Measurements from ENCODE around the gene SMS. TPM values are rescaled to one million over a fixed set of nuclear protein-coding genes. Genes with fewer than 3 reads are reported as not detected.

The SMS gene
- total and polyA plus RNA-seq, 10 of the 15 experiments (the other 5 are each of a cell fraction or from before 2014, with no cell fraction given), result 55.8 to 156 (median 114) TPM

DNA sequence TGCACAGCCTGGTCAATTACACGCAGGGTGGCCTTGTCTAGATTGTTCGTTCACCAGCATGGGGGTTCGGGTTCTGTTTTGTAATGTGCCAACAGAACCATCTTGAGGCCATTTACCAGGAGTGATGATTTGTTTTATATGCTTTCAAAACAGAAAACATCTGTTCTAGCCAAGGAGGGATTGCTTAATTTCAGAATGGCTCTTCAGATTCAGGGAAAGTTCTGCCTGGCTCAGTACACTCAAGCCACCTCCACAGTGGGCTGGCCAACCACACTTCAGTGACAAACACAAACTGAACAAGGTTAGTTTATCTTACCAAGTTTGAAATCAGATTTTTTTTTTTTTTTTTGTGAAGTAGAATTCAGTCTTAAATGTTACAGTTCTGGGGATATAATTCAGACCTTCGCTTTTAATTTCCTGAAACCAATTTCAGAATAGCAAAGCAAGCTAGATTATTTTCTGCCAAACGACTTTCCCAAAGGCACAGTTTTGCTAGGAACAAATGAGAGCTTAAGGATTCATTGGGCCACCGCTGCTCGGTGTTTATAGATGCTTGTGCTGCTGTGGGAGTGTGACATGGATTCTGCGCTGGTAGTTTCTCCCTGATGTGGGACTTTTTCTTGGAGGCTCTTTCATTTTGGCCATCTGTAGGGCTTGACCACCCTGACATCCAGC lies 23.4 kb downstream of the SMS start (continued):
- TF ChIP-seq, protein P1, sequence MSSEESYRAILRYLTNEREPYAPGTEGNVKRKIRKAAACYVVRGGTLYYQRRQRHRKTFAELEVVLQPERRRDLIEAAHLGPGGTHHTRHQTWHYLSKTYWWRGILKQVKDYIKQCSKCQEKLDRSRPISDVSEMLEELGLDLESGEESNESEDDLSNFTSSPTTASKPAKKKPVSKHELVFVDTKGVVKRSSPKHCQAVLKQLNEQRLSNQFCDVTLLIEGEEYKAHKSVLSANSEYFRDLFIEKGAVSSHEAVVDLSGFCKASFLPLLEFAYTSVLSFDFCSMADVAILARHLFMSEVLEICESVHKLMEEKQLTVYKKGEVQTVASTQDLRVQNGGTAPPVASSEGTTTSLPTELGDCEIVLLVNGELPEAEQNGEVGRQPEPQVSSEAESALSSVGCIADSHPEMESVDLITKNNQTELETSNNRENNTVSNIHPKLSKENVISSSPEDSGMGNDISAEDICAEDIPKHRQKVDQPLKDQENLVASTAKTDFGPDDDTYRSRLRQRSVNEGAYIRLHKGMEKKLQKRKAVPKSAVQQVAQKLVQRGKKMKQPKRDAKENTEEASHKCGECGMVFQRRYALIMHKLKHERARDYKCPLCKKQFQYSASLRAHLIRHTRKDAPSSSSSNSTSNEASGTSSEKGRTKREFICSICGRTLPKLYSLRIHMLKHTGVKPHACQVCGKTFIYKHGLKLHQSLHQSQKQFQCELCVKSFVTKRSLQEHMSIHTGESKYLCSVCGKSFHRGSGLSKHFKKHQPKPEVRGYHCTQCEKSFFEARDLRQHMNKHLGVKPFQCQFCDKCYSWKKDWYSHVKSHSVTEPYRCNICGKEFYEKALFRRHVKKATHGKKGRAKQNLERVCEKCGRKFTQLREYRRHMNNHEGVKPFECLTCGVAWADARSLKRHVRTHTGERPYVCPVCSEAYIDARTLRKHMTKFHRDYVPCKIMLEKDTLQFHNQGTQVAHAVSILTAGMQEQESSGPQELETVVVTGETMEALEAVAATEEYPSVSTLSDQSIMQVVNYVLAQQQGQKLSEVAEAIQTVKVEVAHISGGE (CRISPR knock-in tag; IDR thresholded peaks at IDR 0.05), result no peak
- TF ChIP-seq RUNX3 (IDR thresholded peaks at IDR 0.05; ENCODE audit: low read length) (no peak), JUND (IDR thresholded peaks at IDR 0.05; ENCODE audit: low read depth, low read length) (no peak), JUNB (IDR thresholded peaks at IDR 0.05) (no peak), BACH1 (IDR thresholded peaks at IDR 0.05; ENCODE audit: borderline replicate concordance) (no peak), NR2F1 (conservative IDR thresholded peaks at IDR 0.05) (no peak), RFX5 (IDR thresholded peaks at IDR 0.05; ENCODE audit: low read depth, low read length) (no peak), CHD4 (IDR thresholded peaks at IDR 0.05) (no peak), NFIC (IDR thresholded peaks at IDR 0.05; ENCODE audit: low read depth, low read length) (no peak), FOXK2 (IDR thresholded peaks at IDR 0.05) (no peak)
- TF ChIP-seq, protein P2, sequence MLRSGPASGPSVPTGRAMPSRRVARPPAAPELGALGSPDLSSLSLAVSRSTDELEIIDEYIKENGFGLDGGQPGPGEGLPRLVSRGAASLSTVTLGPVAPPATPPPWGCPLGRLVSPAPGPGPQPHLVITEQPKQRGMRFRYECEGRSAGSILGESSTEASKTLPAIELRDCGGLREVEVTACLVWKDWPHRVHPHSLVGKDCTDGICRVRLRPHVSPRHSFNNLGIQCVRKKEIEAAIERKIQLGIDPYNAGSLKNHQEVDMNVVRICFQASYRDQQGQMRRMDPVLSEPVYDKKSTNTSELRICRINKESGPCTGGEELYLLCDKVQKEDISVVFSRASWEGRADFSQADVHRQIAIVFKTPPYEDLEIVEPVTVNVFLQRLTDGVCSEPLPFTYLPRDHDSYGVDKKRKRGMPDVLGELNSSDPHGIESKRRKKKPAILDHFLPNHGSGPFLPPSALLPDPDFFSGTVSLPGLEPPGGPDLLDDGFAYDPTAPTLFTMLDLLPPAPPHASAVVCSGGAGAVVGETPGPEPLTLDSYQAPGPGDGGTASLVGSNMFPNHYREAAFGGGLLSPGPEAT (IDR thresholded peaks at IDR 0.05; ENCODE audit: low read depth), result no peak
- TF ChIP-seq, protein P3, sequence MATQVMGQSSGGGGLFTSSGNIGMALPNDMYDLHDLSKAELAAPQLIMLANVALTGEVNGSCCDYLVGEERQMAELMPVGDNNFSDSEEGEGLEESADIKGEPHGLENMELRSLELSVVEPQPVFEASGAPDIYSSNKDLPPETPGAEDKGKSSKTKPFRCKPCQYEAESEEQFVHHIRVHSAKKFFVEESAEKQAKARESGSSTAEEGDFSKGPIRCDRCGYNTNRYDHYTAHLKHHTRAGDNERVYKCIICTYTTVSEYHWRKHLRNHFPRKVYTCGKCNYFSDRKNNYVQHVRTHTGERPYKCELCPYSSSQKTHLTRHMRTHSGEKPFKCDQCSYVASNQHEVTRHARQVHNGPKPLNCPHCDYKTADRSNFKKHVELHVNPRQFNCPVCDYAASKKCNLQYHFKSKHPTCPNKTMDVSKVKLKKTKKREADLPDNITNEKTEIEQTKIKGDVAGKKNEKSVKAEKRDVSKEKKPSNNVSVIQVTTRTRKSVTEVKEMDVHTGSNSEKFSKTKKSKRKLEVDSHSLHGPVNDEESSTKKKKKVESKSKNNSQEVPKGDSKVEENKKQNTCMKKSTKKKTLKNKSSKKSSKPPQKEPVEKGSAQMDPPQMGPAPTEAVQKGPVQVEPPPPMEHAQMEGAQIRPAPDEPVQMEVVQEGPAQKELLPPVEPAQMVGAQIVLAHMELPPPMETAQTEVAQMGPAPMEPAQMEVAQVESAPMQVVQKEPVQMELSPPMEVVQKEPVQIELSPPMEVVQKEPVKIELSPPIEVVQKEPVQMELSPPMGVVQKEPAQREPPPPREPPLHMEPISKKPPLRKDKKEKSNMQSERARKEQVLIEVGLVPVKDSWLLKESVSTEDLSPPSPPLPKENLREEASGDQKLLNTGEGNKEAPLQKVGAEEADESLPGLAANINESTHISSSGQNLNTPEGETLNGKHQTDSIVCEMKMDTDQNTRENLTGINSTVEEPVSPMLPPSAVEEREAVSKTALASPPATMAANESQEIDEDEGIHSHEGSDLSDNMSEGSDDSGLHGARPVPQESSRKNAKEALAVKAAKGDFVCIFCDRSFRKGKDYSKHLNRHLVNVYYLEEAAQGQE (IDR thresholded peaks at IDR 0.05; ENCODE audit: low read depth, low read length), result no peak
- TF ChIP-seq, protein P4, sequence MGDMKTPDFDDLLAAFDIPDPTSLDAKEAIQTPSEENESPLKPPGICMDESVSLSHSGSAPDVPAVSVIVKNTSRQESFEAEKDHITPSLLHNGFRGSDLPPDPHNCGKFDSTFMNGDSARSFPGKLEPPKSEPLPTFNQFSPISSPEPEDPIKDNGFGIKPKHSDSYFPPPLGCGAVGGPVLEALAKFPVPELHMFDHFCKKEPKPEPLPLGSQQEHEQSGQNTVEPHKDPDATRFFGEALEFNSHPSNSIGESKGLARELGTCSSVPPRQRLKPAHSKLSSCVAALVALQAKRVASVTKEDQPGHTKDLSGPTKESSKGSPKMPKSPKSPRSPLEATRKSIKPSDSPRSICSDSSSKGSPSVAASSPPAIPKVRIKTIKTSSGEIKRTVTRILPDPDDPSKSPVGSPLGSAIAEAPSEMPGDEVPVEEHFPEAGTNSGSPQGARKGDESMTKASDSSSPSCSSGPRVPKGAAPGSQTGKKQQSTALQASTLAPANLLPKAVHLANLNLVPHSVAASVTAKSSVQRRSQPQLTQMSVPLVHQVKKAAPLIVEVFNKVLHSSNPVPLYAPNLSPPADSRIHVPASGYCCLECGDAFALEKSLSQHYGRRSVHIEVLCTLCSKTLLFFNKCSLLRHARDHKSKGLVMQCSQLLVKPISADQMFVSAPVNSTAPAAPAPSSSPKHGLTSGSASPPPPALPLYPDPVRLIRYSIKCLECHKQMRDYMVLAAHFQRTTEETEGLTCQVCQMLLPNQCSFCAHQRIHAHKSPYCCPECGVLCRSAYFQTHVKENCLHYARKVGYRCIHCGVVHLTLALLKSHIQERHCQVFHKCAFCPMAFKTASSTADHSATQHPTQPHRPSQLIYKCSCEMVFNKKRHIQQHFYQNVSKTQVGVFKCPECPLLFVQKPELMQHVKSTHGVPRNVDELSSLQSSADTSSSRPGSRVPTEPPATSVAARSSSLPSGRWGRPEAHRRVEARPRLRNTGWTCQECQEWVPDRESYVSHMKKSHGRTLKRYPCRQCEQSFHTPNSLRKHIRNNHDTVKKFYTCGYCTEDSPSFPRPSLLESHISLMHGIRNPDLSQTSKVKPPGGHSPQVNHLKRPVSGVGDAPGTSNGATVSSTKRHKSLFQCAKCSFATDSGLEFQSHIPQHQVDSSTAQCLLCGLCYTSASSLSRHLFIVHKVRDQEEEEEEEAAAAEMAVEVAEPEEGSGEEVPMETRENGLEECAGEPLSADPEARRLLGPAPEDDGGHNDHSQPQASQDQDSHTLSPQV (IDR thresholded peaks at IDR 0.05), result no peak
